Kidney (tissue), 14 donors: ENCODE data around the gene SYNE1. TPM values are rescaled to one million over a fixed set of nuclear protein-coding genes. Genes with fewer than 3 reads are reported as not detected.

Experiments used
- DNase-seq, 5 donors: peaks; one replicate each; pipeline ENCODE4 v3.0.0-alpha.2; 2013 to 2020
- FAIRE-seq: peaks from 2 replicates; lab custom pipeline; 2012; peaks lifted over from hg19 to GRCh38; lab: Jason Lieb, UNC
- H3K27ac ChIP-seq, 2 donors: one replicate each; pipeline ENCODE4 v1.7.0; 2013; ENCODE audit warnings: low read depth in 2 of 2, low read length in 2 of 2, inconsistent platforms in 1 of 2
- H3K27me3 ChIP-seq: one replicate; pipeline ENCODE4 v1.7.1; 2013; ENCODE audit warnings: low read length, inconsistent platforms; ENCODE audit not compliant: control insufficient read depth, insufficient read depth
- H3K36me3 ChIP-seq, 3 donors: one replicate each; pipeline versions ENCODE4 v1.7.0 to v1.7.1; 2013; ENCODE audit warnings: low read length in 3 of 3, control low read depth in 1 of 3, inconsistent platforms in 1 of 3; ENCODE audit not compliant: insufficient read depth in 3 of 3, control insufficient read depth in 2 of 3
- H3K4me1 ChIP-seq, 3 donors: one replicate each; pipeline versions ENCODE4 v1.7.0 to v1.7.1; 2013; ENCODE audit warnings: low read length in 3 of 3, inconsistent platforms in 1 of 3, low read depth in 1 of 3; ENCODE audit not compliant: control insufficient read depth in 2 of 3, insufficient read depth in 2 of 3
- H3K4me3 ChIP-seq, 3 donors: one replicate each; pipeline versions ENCODE4 v1.7.0 to v1.8.1; 2013; ENCODE audit warnings: low read length in 3 of 3, control low read depth in 1 of 3, inconsistent platforms in 1 of 3
- H3K9ac ChIP-seq, 3 donors: one replicate each; pipeline versions ENCODE4 v1.7.0 to v1.7.1; 2013; ENCODE audit warnings: low read length in 3 of 3, control low read depth in 1 of 3, inconsistent platforms in 1 of 3
- H3K9me3 ChIP-seq, 3 donors: one replicate each; pipeline versions ENCODE4 v1.7.0 to v1.7.1; 2013; ENCODE audit warnings: low read length in 3 of 3, control low read depth in 1 of 3, inconsistent platforms in 1 of 3; ENCODE audit not compliant: control insufficient read depth in 2 of 3, insufficient read depth in 1 of 3
- CTCF ChIP-seq: IDR thresholded peaks from 3 replicates; pipeline ENCODE4 v1.5.1; 2012; ENCODE audit warnings: mild to moderate bottlenecking, moderate library complexity, borderline replicate concordance; ENCODE audit not compliant: insufficient read depth; ENCODE audit errors: extremely low read depth
- intact Hi-C: fragments of 100-400 bp; cut with DNase I; formaldehyde crosslinking; loops from one replicate; pipeline ENCODE4 v1.11.1; 2022
- polyA plus RNA-seq: library from polyadenylated mRNA; stranded (reverse); fragments of 350-450 nt; fragmentation: Illumina TruSeq; extraction: RNeasy Lipid Tissue Mini Kit (QIAGEN cat#74804); gene quantifications from one replicate; pipeline ENCODE4 v1.2.3, GENCODE V29; 2014; ENCODE audit warnings: low read depth, low replicate concordance; ENCODE audit not compliant: insufficient read depth
- total RNA-seq: library from RNA; stranded (reverse); fragmentation: NEBNext Ultra II Directional; extraction: Animal tissue kit (Norgen Biotek cat#: 25700); gene quantifications from one replicate; pipeline ENCODE4 v1.2.1, GENCODE V29; 2021
- donor health status: control.
- donor health status: control.
- donor health status: control.
- donor health status: control.
- donor health status: control.
- donor health status: DM: yes; HTN: yes; CAD: no.
- donor health status: Normal renal cell carcinoma (clear cell type).

SYNE1 gene
- total and polyA plus RNA-seq, 2 donors from 2014 or later, result 47.8 to 216 TPM

- Histone ChIP-seq H3K9ac (no peak overlapping the region), H3K4me1 (no peaks in the 10 kb centered on the region), H3K27me3 (no peaks in the 10 kb centered on the region), H3K36me3 (peaks cover 6 to 31% (median 19%) of the 10 kb centered on the region in 3 donors), H3K4me3 (no peak overlapping the region), H3K9me3 (no peaks in the 10 kb centered on the region), H3K27ac (no peak overlapping the region)
- intact Hi-C loops, result loop anchor here (10.0 kb wide), 1 partner anchor 115 kb away; no protein-coding TSS in a partner anchor
- FAIRE-seq (no peak), DNase-seq (no peak)
- TF ChIP-seq CTCF, result no peak
Observed at GRCh38 chr6:152229330-152229729, 407.8 kb downstream of the SYNE1 start.

- Histone ChIP-seq H3K36me3 (peaks cover 17 to 41% (median 30%) of the 10 kb centered on the region in 3 donors), H3K27ac (no peak overlapping the region), H3K4me1 (no peaks in the 10 kb centered on the region), H3K27me3 (no peaks in the 10 kb centered on the region), H3K4me3 (no peak overlapping the region), H3K9ac (no peak overlapping the region), H3K9me3 (peaks cover 0 to 6% (median 2%) of the 10 kb centered on the region in 3 donors)
- no peak for FAIRE-seq
- intact Hi-C loops, result loop anchor here (10.0 kb wide), 1 partner anchor 119 kb away; no protein-coding TSS in a partner anchor
- DNase-seq, result no peak
- no peak for TF ChIP-seq CTCF
Observed at GRCh38 chr6:152226119-152226518, 411.0 kb downstream of the SYNE1 start.

- Histone ChIP-seq H3K9ac (no peak overlapping the region), H3K36me3 (peaks cover 19 to 47% (median 35%) of the 10 kb centered on the region in 3 donors), H3K27me3 (no peaks in the 10 kb centered on the region), H3K9me3 (peaks cover 0 to 6% (median 2%) of the 10 kb centered on the region in 3 donors), H3K27ac (no peak overlapping the region), H3K4me3 (no peak overlapping the region), H3K4me1 (no peaks in the 10 kb centered on the region)
- intact Hi-C loops, result loop anchor here (10.0 kb wide), 1 partner anchor 119 kb away; no protein-coding TSS in a partner anchor
- TF ChIP-seq CTCF, result no peak
- DNase-seq (no peak), FAIRE-seq (no peak)
Observed at GRCh38 chr6:152225241-152225934, 411.8 kb downstream of the SYNE1 start.
